GM12875 (cell line): ENCODE measurements around the gene KCNK6.

Experiments used
- H3K4me3 ChIP-seq: one replicate; pipeline ENCODE4 v1.5.1; 2011; ENCODE audit warnings: low read depth, low read length, control low read depth
- CTCF ChIP-seq: IDR thresholded peaks from 2 replicates; pipeline ENCODE4 v1.5.1; 2011; ENCODE audit warnings: low read depth, mild to moderate bottlenecking, control low read depth, inconsistent platforms, low read length, moderate library complexity, borderline replicate concordance; ENCODE audit not compliant: insufficient read depth

The KCNK6 gene

DNA sequence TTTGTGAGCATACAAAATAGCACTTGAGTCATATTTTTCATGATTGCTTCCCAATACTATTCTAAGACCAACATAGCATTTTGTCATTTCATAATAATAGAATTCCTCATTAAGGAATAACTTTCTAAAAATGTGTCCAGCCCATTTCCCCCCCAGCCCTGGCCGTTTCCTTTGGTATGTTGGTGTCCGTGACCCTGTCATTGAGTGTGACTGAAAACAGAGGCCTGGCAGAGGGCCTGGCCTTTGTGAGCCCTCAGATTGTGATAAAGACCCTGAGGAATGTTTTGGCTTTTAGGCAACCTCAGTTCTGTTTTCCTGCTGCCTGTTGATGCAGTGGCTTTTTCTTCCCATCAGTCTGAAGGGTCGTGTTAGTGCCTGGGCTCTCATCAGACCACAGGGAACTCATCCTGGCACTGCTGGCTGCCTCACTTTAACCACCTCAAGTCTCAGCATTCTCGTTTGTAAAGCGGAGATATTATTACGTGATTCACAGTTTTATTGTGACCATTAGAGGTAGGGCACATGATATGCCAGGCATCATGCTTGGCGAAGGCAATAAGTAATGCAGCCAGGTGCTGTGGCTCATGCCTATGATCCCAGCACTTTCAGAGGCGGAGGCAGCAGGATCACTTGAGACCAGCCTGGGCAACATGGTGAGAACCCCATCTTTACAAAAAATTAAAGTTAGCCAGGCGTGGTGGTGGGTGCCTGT lies 41.5 kb upstream of the KCNK6 start:
- no peak for TF ChIP-seq CTCF
- no peak overlapping the region for H3K4me3 ChIP-seq

- no peak overlapping the region for H3K4me3 ChIP-seq
- no peak for TF ChIP-seq CTCF
These were observed 40.9 kb upstream of the KCNK6 start for GRCh38 chr19:38278751-38279150.

- no peak overlapping the region for H3K4me3 ChIP-seq
- TF ChIP-seq CTCF: no peak
These were observed 39.4 kb upstream of the KCNK6 start for GRCh38 chr19:38280030-38280921.

GRCh38 chr19:38281811-38282566 lies 37.7 kb upstream of the KCNK6 start:
- H3K4me3 ChIP-seq: no peak overlapping the region
- TF ChIP-seq CTCF: no peak

DNA sequence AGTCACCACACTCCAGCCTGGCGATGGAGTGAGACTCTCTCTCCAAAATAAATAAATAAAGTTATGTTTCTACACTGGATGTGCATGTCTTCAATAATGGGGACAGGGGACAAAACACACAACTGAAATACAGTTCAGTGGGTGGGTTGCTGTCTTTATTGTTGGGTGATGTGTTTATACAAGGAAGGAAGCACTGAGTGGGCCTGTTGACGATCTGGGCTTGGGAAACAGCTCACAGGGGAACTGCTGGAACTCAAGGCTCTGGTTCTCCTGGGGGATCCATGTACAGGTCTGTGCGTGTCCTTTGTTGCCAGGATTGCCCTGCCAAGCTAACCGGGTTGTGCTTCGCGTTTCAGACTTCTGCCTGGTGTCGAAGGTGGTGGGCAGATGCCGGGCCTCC lies 36.4 kb upstream of the KCNK6 start:
- no peak for TF ChIP-seq CTCF
- H3K4me3 ChIP-seq: no peak overlapping the region

- no peak for TF ChIP-seq CTCF
- no peak overlapping the region for H3K4me3 ChIP-seq
These were observed 35.2 kb upstream of the KCNK6 start for GRCh38 chr19:38284422-38284821.

GRCh38 chr19:38285567-38285966 lies 34.1 kb upstream of the KCNK6 start:
- TF ChIP-seq CTCF: no peak
- H3K4me3 ChIP-seq: no peak overlapping the region
